Ovary (tissue), 9 donors: ENCODE measurements around the gene PCDHA1. TPM values are rescaled to one million over a fixed set of nuclear protein-coding genes. Genes with fewer than 3 reads are reported as not detected.
"Not testable (repeated sequence)": the region's sequence is repeated elsewhere in the genome, so short reads cannot be mapped to it uniquely, and the experiment has no call there.

ENCODE experiments used
- DNase-seq, 5 donors: peaks; one replicate each; pipeline ENCODE4 v3.0.0-alpha.2; 2019 to 2020
- H3K27ac ChIP-seq, 2 donors: fragments of 200-600 bp; one replicate each; pipeline versions ENCODE4 v1.5.1 to v1.8.0; 2019 to 2022
- H3K27me3 ChIP-seq: fragments of 200-600 bp; one replicate; pipeline ENCODE4 v1.8.0; 2022
- H3K36me3 ChIP-seq: fragments of 200-600 bp; sonication (generic); one replicate; pipeline ENCODE4 v1.5.1; 2019
- H3K4me1 ChIP-seq: one replicate; pipeline ENCODE4 v1.8.1; 2013; ENCODE audit warnings: mild to moderate bottlenecking, moderate library complexity; ENCODE audit not compliant: insufficient read depth
- H3K4me3 ChIP-seq: fragments of 200-600 bp; sonication (generic); one replicate; pipeline ENCODE4 v1.5.1; 2017
- H3K9me3 ChIP-seq, 2 donors: fragments of 200-600 bp in 1 of 2; sonication (generic) in 1 of 2; one replicate each; pipeline versions ENCODE4 v1.5.1 to v1.8.1; 2013 to 2019; ENCODE audit warnings: mild to moderate bottlenecking in 1 of 2, moderate library complexity in 1 of 2
- CTCF ChIP-seq, 3 donors: fragments of 450-650 bp in 2 of 3; fragments of 200-600 bp in 1 of 3; IDR thresholded peaks; one replicate each; pipeline versions ENCODE4 v1.5.1 to v1.8.0; 2016 to 2022; ENCODE audit warnings: antibody characterized with exemption in 3 of 3, mild to moderate bottlenecking in 1 of 3
- EP300 ChIP-seq: sonication (generic); formaldehyde crosslinking; IDR thresholded peaks from one replicate; pipeline ENCODE4 v1.6.1; 2017; ENCODE audit warnings: antibody characterized with exemption
- POLR2A ChIP-seq: fragments of 450-650 bp; IDR thresholded peaks from one replicate; pipeline ENCODE4 v1.6.1; 2017; ENCODE audit warnings: antibody characterized with exemption, mild to moderate bottlenecking, moderate library complexity
- WGBS, 3 donors: extraction: QIAGEN DNeasy Blood & Tissue Kit in 1 of 3; methylation state at CpG; one replicate each; pipeline versions ENCODE4 v1.1.5 to v1.1.7; 2013 to 2017; 5-methylcytosine and 5-hydroxymethylcytosine counted together
- intact Hi-C, 4 donors: fragments of 100-400 bp; cut with DNase I; formaldehyde crosslinking; loops; one replicate each; pipeline versions ENCODE4 v1.11.0 to v1.15.1; 2022 to 2023
- polyA plus RNA-seq, 2 donors: library from polyadenylated mRNA; stranded (reverse); fragments of 200-250 nt in 1 of 2; fragments of 350-450 nt in 1 of 2; fragmentation: Illumina TruSeq in 1 of 2; extraction: RNeasy Lipid Tissue Mini Kit (QIAGEN cat#74804) in 1 of 2; gene quantifications; one replicate each; pipeline ENCODE4 v1.2.3, GENCODE V29; 2013 to 2014
- total RNA-seq, 7 donors: library from RNA; depleted of rRNA in 2 of 7; stranded (reverse); fragments of >200 nt in 2 of 7; fragmentation: NEBNext Ultra II Directional in 3 of 7; extraction: Animal tissue kit (Norgen Biotek cat#: 25700) in 3 of 7; gene quantifications; one replicate each; pipeline versions ENCODE4 v1.1.0 to v1.2.4, GENCODE V29; 2016 to 2023
- donor health status: DM: no; HTN: no; CAD: no; lungs with moderate emphysema.
- donor health status: DM: no; HTN: no; CAD: no.
- donor health status: Bipolar disorder and iron deficiency.
- donor health status: DM: yes; HTN: yes; CAD: no.
- donor health status: DM: no; HTN: no; CAD: no.
- donor health status: DM: yes; HTN: yes; CAD: no.

PCDHA1 gene
- total and polyA plus RNA-seq, 9 donors, result 0.05 TPM; not detected in 8

- intact Hi-C loops, result no loop called here
- TF ChIP-seq CTCF (IDR thresholded peaks at IDR 0.05) (peak in 2 of 3 donors; percentile 7 to 25), EP300 (no peak)
- Histone ChIP-seq H3K4me3 (peak within 1 kb of the TSS; percentile 22), H3K9me3 (peaks cover 0 to 15% of the 10 kb centered on the region in 2 donors), H3K27ac (no peak within 1 kb of the TSS), H3K27me3 (no peaks in the 10 kb centered on the region), H3K4me1 (no peaks in the 10 kb centered on the region), H3K36me3 (no peaks in the 10 kb centered on the region)
- no peak for DNase-seq
- WGBS, 3 donors, result 9 to 26% (median 18%) methylated on average over 29 of the region's 29 CpGs
These were observed 15.0 kb downstream of the PCDHA1 start, which contains the start of gene PCDHA3 for GRCh38 chr5:140800816-140801493. PCDHA3 (plus strand) TSS chr5:140801057.

GRCh38 chr5:140801494-140801841 lies 15.5 kb downstream of the PCDHA1 start:
- H3K4me3 ChIP-seq, result peak overlapping the region; percentile 22
- H3K9me3 ChIP-seq, result peaks cover 0 to 12% of the 10 kb centered on the region in 2 donors
- no peaks in the 10 kb centered on the region for H3K27me3 ChIP-seq
- H3K36me3 ChIP-seq, result no peaks in the 10 kb centered on the region
- no peak overlapping the region for H3K27ac ChIP-seq
- DNase-seq, result no peak
- H3K4me1 ChIP-seq, result no peaks in the 10 kb centered on the region
- intact Hi-C loops, result no loop called here
- 9 to 18% (median 17%) methylated on average over 16 of the region's 16 CpGs for WGBS, 3 donors
- TF ChIP-seq EP300, result no peak
- TF ChIP-seq POLR2A, result no peak
- TF ChIP-seq CTCF (IDR thresholded peaks at IDR 0.05), result no peak

- H3K9me3 ChIP-seq, result peaks cover 0 to 12% of the 10 kb centered on the region in 2 donors
- H3K4me1 ChIP-seq, DNase-seq, H3K36me3 ChIP-seq, H3K27me3 ChIP-seq, intact Hi-C loops, H3K27ac ChIP-seq, H3K4me3 ChIP-seq: not testable (repeated sequence)
- WGBS, 3 donors, result 38 to 63% (median 50%) methylated on average over 35 to 45 of the region's 45 CpGs
These were observed 16.4 kb downstream of the PCDHA1 start for GRCh38 chr5:140802381-140802780.

- WGBS, 3 donors, result 35 to 56% (median 49%) methylated on average over 12 to 53 of the region's 53 CpGs
- intact Hi-C loops, result no loop called here
- Histone ChIP-seq H3K4me3 (no peak overlapping the region), H3K9me3 (peaks cover 0 to 13% of the 10 kb centered on the region in 2 donors), H3K27me3 (no peaks in the 10 kb centered on the region), H3K27ac (no peak overlapping the region), H3K4me1 (no peaks in the 10 kb centered on the region), H3K36me3 (no peaks in the 10 kb centered on the region)
- DNase-seq, result no peak
- no peak for TF ChIP-seq CTCF (IDR thresholded peaks at IDR 0.05)
- no peak for TF ChIP-seq EP300
- no peak for TF ChIP-seq POLR2A
These were observed 16.9 kb downstream of the PCDHA1 start for GRCh38 chr5:140802781-140803271.
